Measurements from ENCODE around the gene OXTR.
"Not testable (repeated sequence)": the region's sequence is repeated elsewhere in the genome, so short reads cannot be mapped to it uniquely, and the experiment has no call there.

OXTR gene

GRCh38 chr3:8739757-8740504, 29.5 kb downstream of the OXTR start:
- DNase-seq: no peak

- DNase-seq: no peak
These were observed 30.8 kb downstream of the OXTR start for GRCh38 chr3:8738639-8739038.

- DNase-seq: no peak
These were observed 31.6 kb downstream of the OXTR start for GRCh38 chr3:8737823-8738222.

- DNase-seq: no peak
These were observed 32.1 kb downstream of the OXTR start for GRCh38 chr3:8737301-8737700.

GRCh38 chr3:8736436-8736835, 33.0 kb downstream of the OXTR start:
- no peak for DNase-seq

- no peak for DNase-seq
These were observed 34.5 kb downstream of the OXTR start for GRCh38 chr3:8734908-8735307.

GRCh38 chr3:8734137-8734878, 35.1 kb downstream of the OXTR start:
- no peak for DNase-seq

- no peak for DNase-seq
These were observed 35.9 kb downstream of the OXTR start, which contains the start of gene CAV3 for GRCh38 chr3:8733332-8734094. CAV3 (plus strand) TSS chr3:8733802; CDS start chr3:8733877, 75 bp downstream.

- no peak for DNase-seq
These were observed 37.0 kb downstream of the OXTR start for GRCh38 chr3:8732413-8732812.

- no peak for DNase-seq
These were observed 38.8 kb downstream of the OXTR start for GRCh38 chr3:8730656-8731055.

GRCh38 chr3:8729479-8729878, 39.9 kb downstream of the OXTR start:
- DNase-seq: no peak

GRCh38 chr3:8727605-8728512, 41.6 kb downstream of the OXTR start:
- no peak for DNase-seq

- DNase-seq: no peak
These were observed 45.2 kb downstream of the OXTR start for GRCh38 chr3:8724108-8724752.

- DNase-seq: no peak
These were observed 45.8 kb downstream of the OXTR start for GRCh38 chr3:8723612-8724011.

GRCh38 chr3:8722808-8723207, 46.6 kb downstream of the OXTR start:
- DNase-seq: no peak

- not testable (repeated sequence) for DNase-seq
These were observed 53.7 kb downstream of the OXTR start for GRCh38 chr3:8715757-8716156.

GRCh38 chr3:8713901-8714759, 55.3 kb downstream of the OXTR start:
- no peak for DNase-seq

GRCh38 chr3:8712908-8713255, 56.5 kb downstream of the OXTR start:
- no peak for DNase-seq

GRCh38 chr3:8712045-8712907, 57.1 kb downstream of the OXTR start:
- no peak for DNase-seq

Measured in GOT3 (cell line).